BLaER1 treated with 17β-estradiol and CSF1 and Interleukin-3, amounts not matched to agents 10 nM and 100 nM (cell line): Measurements from ENCODE around the gene KANSL3.

Experiments used
- H3K27ac ChIP-seq, 11 experiments: shearing (Covaris generic); formaldehyde crosslinking; 2 replicates each; pipeline ENCODE4 v1.8.1; 2022
- H3K27me3 ChIP-seq, 11 experiments: shearing (Covaris generic); formaldehyde crosslinking; 2 replicates each; pipeline ENCODE4 v1.8.1; 2022
- H3K36me3 ChIP-seq, 11 experiments: shearing (Covaris generic); formaldehyde crosslinking; 2 replicates each; pipeline ENCODE4 v1.8.1; 2022
- H3K4me1 ChIP-seq, 10 experiments: shearing (Covaris generic); formaldehyde crosslinking; 2 replicates each; pipeline ENCODE4 v1.8.1; 2022
- H3K4me2 ChIP-seq, 11 experiments: shearing (Covaris generic); formaldehyde crosslinking; 2 replicates each; pipeline ENCODE4 v1.8.1; 2022
- H3K4me3 ChIP-seq, 10 experiments: shearing (Covaris generic); formaldehyde crosslinking; 2 replicates each; pipeline ENCODE4 v1.8.1; 2022
- H3K9ac ChIP-seq, 11 experiments: shearing (Covaris generic); formaldehyde crosslinking; 2 replicates each; pipeline ENCODE4 v1.8.1; 2022
- H3K9me3 ChIP-seq, 11 experiments: shearing (Covaris generic); formaldehyde crosslinking; replicated peaks in 1 of 11; 2 replicates each; pipeline ENCODE4 v1.8.1; 2022
- H4K20me1 ChIP-seq, 11 experiments: shearing (Covaris generic); formaldehyde crosslinking; 2 replicates each; pipeline ENCODE4 v1.8.1; 2022
- Cebpa-rat ChIP-seq, 11 experiments: shearing (Covaris generic); IDR thresholded peaks; 2 replicates each; pipeline ENCODE4 v1.8.1; 2022

The KANSL3 gene

GRCh38 chr2:96623116-96623515 lies 15.0 kb downstream of the KANSL3 start:
- Histone ChIP-seq H3K9me3 (no peaks in the 10 kb centered on the region), H3K27me3 (no peaks in the 10 kb centered on the region), H3K4me3 (no peak overlapping the region), H3K9ac (no peak overlapping the region), H4K20me1 (peaks cover 0 to 38% (median 7%) of the 10 kb centered on the region in 11 experiments; a peak in 11 of 22 replicates), H3K4me1 (peaks cover 0 to 22% (median 1%) of the 10 kb centered on the region in 10 experiments; a peak in 9 of 20 replicates), H3K27ac (no peak overlapping the region; a peak in 1 of 22 replicates), H3K36me3 (peaks cover 56 to 100% (median 85%) of the 10 kb centered on the region in 11 experiments), H3K4me2 (peak overlapping the region in 2 of 11 experiments; percentile 33 to 62; a peak in 4 of 22 replicates)
- TF ChIP-seq Cebpa-rat (IDR thresholded peaks at IDR 0.05) = no peak

GRCh38 chr2:96622544-96622943 lies 15.6 kb downstream of the KANSL3 start:
- TF ChIP-seq Cebpa-rat (IDR thresholded peaks at IDR 0.05) = no peak
- Histone ChIP-seq H3K36me3 (peaks cover 52 to 100% (median 81%) of the 10 kb centered on the region in 11 experiments), H3K27ac (no peak overlapping the region), H3K4me3 (no peak overlapping the region), H3K27me3 (no peaks in the 10 kb centered on the region), H3K4me1 (peaks cover 0 to 28% (median 6%) of the 10 kb centered on the region in 10 experiments; a peak in 11 of 20 replicates), H3K4me2 (peak overlapping the region in 2 of 11 experiments; percentile 33 to 62; a peak in 3 of 22 replicates), H3K9ac (no peak overlapping the region), H3K9me3 (no peaks in the 10 kb centered on the region), H4K20me1 (peaks cover 0 to 33% (median 7%) of the 10 kb centered on the region in 11 experiments; a peak in 10 of 22 replicates)

- Histone ChIP-seq H3K9me3 (no peaks in the 10 kb centered on the region), H4K20me1 (peaks cover 0 to 33% (median 7%) of the 10 kb centered on the region in 11 experiments; a peak in 12 of 22 replicates), H3K27me3 (no peaks in the 10 kb centered on the region), H3K36me3 (peaks cover 56 to 100% (median 84%) of the 10 kb centered on the region in 11 experiments), H3K27ac (peak overlapping the region in 2 of 11 experiments; percentile 76 to 79; a peak in 4 of 22 replicates), H3K4me3 (no peak overlapping the region), H3K9ac (no peak overlapping the region; a peak in 2 of 22 replicates), H3K4me2 (peak overlapping the region in 3 of 11 experiments; percentile 58 to 79 (median 61); a peak in 4 of 22 replicates), H3K4me1 (peaks cover 0 to 42% (median 15%) of the 10 kb centered on the region in 10 experiments; a peak in 11 of 20 replicates)
- no peak for TF ChIP-seq Cebpa-rat (IDR thresholded peaks at IDR 0.05)
These were observed 19.4 kb downstream of the KANSL3 start for GRCh38 chr2:96618596-96619283.

GRCh38 chr2:96617012-96617411 lies 21.1 kb downstream of the KANSL3 start:
- peaks cover 73 to 100% (median 91%) of the 10 kb centered on the region in 11 experiments for H3K36me3 ChIP-seq
- H3K27me3 ChIP-seq = no peaks in the 10 kb centered on the region
- H4K20me1 ChIP-seq = peaks cover 0 to 25% (median 0%) of the 10 kb centered on the region in 11 experiments; a peak in 8 of 22 replicates
- peak overlapping the region in 7 of 11 experiments; percentile 19 to 63 (median 41); a peak in 8 of 22 replicates for H3K9ac ChIP-seq
- H3K9me3 ChIP-seq = no peaks in the 10 kb centered on the region
- peak overlapping the region in 9 of 11 experiments; percentile 29 to 83 (median 59); a peak in 16 of 22 replicates for H3K27ac ChIP-seq
- H3K4me3 ChIP-seq = no peak overlapping the region
- no peak for TF ChIP-seq Cebpa-rat (IDR thresholded peaks at IDR 0.05)
- peak overlapping the region in 6 of 11 experiments; percentile 18 to 79 (median 60); a peak in 11 of 22 replicates for H3K4me2 ChIP-seq
- H3K4me1 ChIP-seq = peaks cover 0 to 30% (median 15%) of the 10 kb centered on the region in 10 experiments; a peak in 11 of 20 replicates

GRCh38 chr2:96616535-96616934 lies 21.6 kb downstream of the KANSL3 start:
- Histone ChIP-seq H3K4me3 (no peak overlapping the region), H3K27me3 (no peaks in the 10 kb centered on the region), H3K4me1 (peaks cover 0 to 30% (median 15%) of the 10 kb centered on the region in 10 experiments; a peak in 11 of 20 replicates), H4K20me1 (peaks cover 0 to 25% (median 0%) of the 10 kb centered on the region in 11 experiments; a peak in 8 of 22 replicates), H3K27ac (peak overlapping the region in 7 of 11 experiments; percentile 47 to 83 (median 66); a peak in 12 of 22 replicates), H3K9ac (peak overlapping the region in 3 of 11 experiments; percentile 52 to 63 (median 62); a peak in 4 of 22 replicates), H3K36me3 (peaks cover 78 to 100% (median 94%) of the 10 kb centered on the region in 11 experiments), H3K9me3 (no peaks in the 10 kb centered on the region), H3K4me2 (peak overlapping the region in 5 of 11 experiments; percentile 51 to 79 (median 61); a peak in 9 of 22 replicates)
- TF ChIP-seq Cebpa-rat (IDR thresholded peaks at IDR 0.05) = no peak

- no peaks in the 10 kb centered on the region for H3K27me3 ChIP-seq
- peaks cover 0 to 30% (median 15%) of the 10 kb centered on the region in 10 experiments; a peak in 11 of 20 replicates for H3K4me1 ChIP-seq
- H3K4me3 ChIP-seq = no peak overlapping the region
- peak overlapping the region in 3 of 11 experiments; percentile 76 to 83 (median 79); a peak in 3 of 22 replicates for H3K27ac ChIP-seq
- peaks cover 0 to 25% (median 3%) of the 10 kb centered on the region in 11 experiments; a peak in 10 of 22 replicates for H4K20me1 ChIP-seq
- H3K9me3 ChIP-seq = no peaks in the 10 kb centered on the region
- TF ChIP-seq Cebpa-rat (IDR thresholded peaks at IDR 0.05) = no peak
- H3K9ac ChIP-seq = no peak overlapping the region
- no peak overlapping the region for H3K4me2 ChIP-seq
- peaks cover 82 to 100% (median 98%) of the 10 kb centered on the region in 11 experiments for H3K36me3 ChIP-seq
These were observed 22.0 kb downstream of the KANSL3 start for GRCh38 chr2:96616128-96616527.

- Histone ChIP-seq H3K27ac (no peak overlapping the region), H3K4me1 (peaks cover 0 to 8% (median 0%) of the 10 kb centered on the region in 10 experiments; a peak in 2 of 20 replicates), H3K9ac (no peak overlapping the region), H4K20me1 (peaks cover 0 to 43% (median 4%) of the 10 kb centered on the region in 11 experiments; a peak in 7 of 22 replicates), H3K9me3 (no peaks in the 10 kb centered on the region), H3K4me3 (no peak overlapping the region), H3K36me3 (peaks cover 99 to 100% (median 100%) of the 10 kb centered on the region in 11 experiments), H3K4me2 (no peak overlapping the region), H3K27me3 (no peaks in the 10 kb centered on the region)
- no peak for TF ChIP-seq Cebpa-rat (IDR thresholded peaks at IDR 0.05)
These were observed 29.4 kb downstream of the KANSL3 start for GRCh38 chr2:96608469-96609455.

GRCh38 chr2:96604104-96604503 lies 34.0 kb downstream of the KANSL3 start:
- no peak overlapping the region for H3K4me3 ChIP-seq
- H3K4me2 ChIP-seq = no peak overlapping the region
- no peaks in the 10 kb centered on the region for H3K27me3 ChIP-seq
- peaks cover 97 to 100% (median 100%) of the 10 kb centered on the region in 11 experiments for H3K36me3 ChIP-seq
- H4K20me1 ChIP-seq = peaks cover 0 to 49% (median 11%) of the 10 kb centered on the region in 11 experiments; a peak in 11 of 22 replicates
- peaks cover 0 to 17% (median 7%) of the 10 kb centered on the region in 10 experiments; a peak in 10 of 20 replicates for H3K4me1 ChIP-seq
- H3K9ac ChIP-seq = no peak overlapping the region
- H3K27ac ChIP-seq = no peak overlapping the region
- H3K9me3 ChIP-seq = no peaks in the 10 kb centered on the region
- TF ChIP-seq Cebpa-rat (IDR thresholded peaks at IDR 0.05) = no peak
